ENCODE data around the gene SNX1. TPM values are rescaled to one million over a fixed set of nuclear protein-coding genes. Genes with fewer than 3 reads are reported as not detected.

The SNX1 gene
- total and polyA plus RNA-seq, 2 of the 8 experiments (the other 6 are each of a cell fraction or from before 2014, with no cell fraction given), result 27.9 to 59.8 TPM

DNA sequence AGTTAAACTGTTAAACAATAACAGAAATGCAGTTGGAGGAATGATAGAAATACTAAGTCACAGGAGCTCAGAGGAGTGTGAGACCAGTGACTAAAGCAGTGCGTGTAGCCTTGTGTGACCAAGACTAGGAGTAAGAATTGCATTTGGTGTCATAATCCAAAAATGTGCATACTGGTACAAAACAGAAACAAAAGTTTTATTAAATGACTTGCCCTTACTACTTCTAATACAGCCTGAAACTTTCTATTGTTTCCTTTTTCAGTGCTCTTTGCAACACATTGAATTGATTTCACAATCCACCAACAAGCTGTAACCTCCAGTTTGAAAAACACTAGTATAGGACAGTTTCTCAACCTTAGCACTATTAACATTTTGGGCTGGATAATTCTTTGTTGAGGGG lies 17.1 kb downstream of the SNX1 start:
- H3K27me3 ChIP-seq (replicated peaks in 1 of 4; ENCODE audit: control insufficient read depth in 3 of 4, extremely low read depth in 1 of 4, insufficient read depth in 3 of 4, low read length in 3 of 4), result no peaks in the 10 kb centered on the region
- H2BK15ac ChIP-seq (ENCODE audit: low read length), result no peak overlapping the region
- no peak overlapping the region for H3K23ac ChIP-seq (ENCODE audit: insufficient read length)
- H3K9me3 ChIP-seq (ENCODE audit: insufficient read depth in 2 of 2, low read depth in 1 of 2, low read length in 1 of 2), result no peaks in the 10 kb centered on the region
- no peak overlapping the region for H2AK5ac ChIP-seq (ENCODE audit: low read depth, low read length)
- H4K20me1 ChIP-seq (replicated peaks in 1 of 2; ENCODE audit: control insufficient read depth in 1 of 2, insufficient read depth in 2 of 2, low read length in 2 of 2), result peaks cover 0 to 4% of the 10 kb centered on the region in 2 experiments
- H3K14ac ChIP-seq (ENCODE audit: insufficient read length), result no peak overlapping the region
- H4K91ac ChIP-seq (replicated peaks; ENCODE audit: insufficient read length, low read length), result no peak overlapping the region
- H3K56ac ChIP-seq (replicated peaks; ENCODE audit: insufficient read length, low read depth, low read length), result no peak overlapping the region
- CTCF ChIA-PET (ENCODE audit: partially characterized antibody), result interaction anchor here (1.1 kb wide), 1 partner anchor 32 kb away, joined by 3 read pairs; no protein-coding TSS in a partner anchor
- H3K4me2 ChIP-seq (ENCODE audit: insufficient read depth in 1 of 2, low read depth in 2 of 2, low read length in 2 of 2), result no peak overlapping the region
- H3K9ac ChIP-seq (replicated peaks in 1 of 4; ENCODE audit: extremely low read depth in 1 of 4, low read depth in 3 of 4, low read length in 3 of 4), result no peak overlapping the region
- TF ChIP-seq SIX5 (IDR thresholded peaks at IDR 0.05; ENCODE audit: low read depth, low read length) (no peak), EP300 (IDR thresholded peaks at IDR 0.05; ENCODE audit: borderline replicate concordance in 1 of 2, low read depth in 2 of 2, low read length in 2 of 2) (no peak), POLR2A (IDR thresholded peaks at IDR 0.05; ENCODE audit: control extremely low read depth in 1 of 2, low read depth in 2 of 2, low read length in 2 of 2) (no peak)
- DNase-seq (ENCODE audit: low read depth in 1 of 2, low spot score in 2 of 2), result no peak
- H2AFZ ChIP-seq (ENCODE audit: low read length), result no peak overlapping the region
- no peak overlapping the region for H3K4ac ChIP-seq (replicated peaks; ENCODE audit: insufficient read length, low read depth, low read length)
- H2BK120ac ChIP-seq (replicated peaks; ENCODE audit: low read depth, low read length), result no peak overlapping the region
- POLR2A ChIA-PET (ENCODE audit: partially characterized antibody), result no interaction called here
- no peak overlapping the region for H2BK12ac ChIP-seq (ENCODE audit: low read depth, low read length)
- FAIRE-seq, result no peak
- H2BK20ac ChIP-seq (ENCODE audit: low read length), result no peak overlapping the region
- no peaks in the 10 kb centered on the region for H3K23me2 ChIP-seq (ENCODE audit: low read depth, low read length)
- H2BK5ac ChIP-seq (ENCODE audit: low read depth, low read length), result no peak overlapping the region
- H3K79me1 ChIP-seq (ENCODE audit: low read depth, low read length), result no peaks in the 10 kb centered on the region
- no peak overlapping the region for H3K27ac ChIP-seq (ENCODE audit: low read depth, low read length)
- H3K79me2 ChIP-seq (ENCODE audit: control insufficient read depth in 1 of 2, insufficient read depth in 2 of 2, low read length in 2 of 2), result 0 out of 4 replicates have a peak, but pooled peaks cover 0 to 5% of the 10 kb centered on the region in 2 experiments
- H3K36me3 ChIP-seq (ENCODE audit: control insufficient read depth in 2 of 4, insufficient read depth in 4 of 4, low read length in 3 of 4), result peaks cover 0 to 19% (median 4%) of the 10 kb centered on the region in 4 experiments; a peak in 3 of 8 replicates
- H4K8ac ChIP-seq (ENCODE audit: extremely low read depth, insufficient read depth, low read length), result no peak overlapping the region
- H3K18ac ChIP-seq (ENCODE audit: extremely low read depth, low read length), result no peak overlapping the region
- peaks cover 0 to 4% (median 0%) of the 10 kb centered on the region in 4 experiments; a peak in 1 of 7 replicates for H3K4me1 ChIP-seq (replicated peaks in 1 of 4; ENCODE audit: control insufficient read depth in 3 of 4, insufficient read depth in 4 of 4, low read length in 3 of 4)
- 92% methylated on average over 1 of the region's 1 CpG; no CpG with 5 or more reads in 1 of the 2 experiments for WGBS, 2 experiments (ENCODE audit: extremely low coverage in 1 of 2, insufficient coverage in 1 of 2, insufficient read length in 1 of 2, insufficient replicate concordance in 2 of 2, low coverage in 1 of 2, low lambda C conversion rate in 2 of 2, missing lambda C conversion rate in 1 of 2)
- no peak overlapping the region for H3K4me3 ChIP-seq (ENCODE audit: extremely low read depth in 1 of 4, insufficient read depth in 2 of 4, low read depth in 3 of 4, low read length in 4 of 4)
- no peak overlapping the region for H4K5ac ChIP-seq (ENCODE audit: insufficient read length, low read depth, low read length)

All from H1 (cell line).